K562 (cell line): ENCODE data around the gene PALLD. TPM values are rescaled to one million over a fixed set of nuclear protein-coding genes. Genes with fewer than 3 reads are reported as not detected.

Experiments
- ATAC-seq: fragments of 200-7000 bp; cut with Tn5 transposase; 3 replicates; pipeline ENCODE4 v1.9.1; 2020; ENCODE audit warnings: moderate library complexity
- BruUV-seq: library from RNA; stranded (reverse); fragments of 400-500 nt; replicated peaks from 2 replicates; lab custom pipeline; 2021; lab: Mats Ljungman, UMichigan
- CTCF ChIA-PET: fragments of 300-600 bp; formaldehyde crosslinking; extraction: SDS; loops from one replicate; lab custom pipeline; 2021; ENCODE audit warnings: low intra/inter-chr PET ratio; lab: Yijun Ruan, JAX
- POLR2A ChIA-PET: fragments of 300-600, 350-650 bp; sonication (Branson Sonifier 250); formaldehyde crosslinking; extraction: SDS; loops from one replicate; lab custom pipeline; 2021; ENCODE audit warnings: antibody characterized with exemption, inconsistent platforms; lab: Yijun Ruan, JAX
- DNase-seq, 4 experiments: peaks; one replicate each; pipeline versions ENCODE4 v3.0.0 to v3.0.0-alpha.2; 2011 to 2018; ENCODE audit warnings: low spot score in 3 of 4, mixed read lengths in 3 of 4; ENCODE audit errors: extremely low read depth in 1 of 4
- FAIRE-seq: peaks from 2 replicates; lab custom pipeline; 2011; peaks lifted over from hg19 to GRCh38; lab: Jason Lieb, UNC
- H2AFZ ChIP-seq: 2 replicates; pipeline ENCODE4 v1.6.0; 2011; ENCODE audit warnings: low read depth, low read length, control low read depth, inconsistent platforms
- H3K27ac ChIP-seq: fragments of 200-600 bp; 3 replicates; pipeline ENCODE4 v1.8.0; 2011; ENCODE audit warnings: low read depth, mild to moderate bottlenecking, control low read depth, inconsistent platforms, low read length, moderate library complexity, mixed read lengths; ENCODE audit errors: extremely low read depth
- H3K27me3 ChIP-seq, 2 experiments: fragments of 300-600 bp in 1 of 2; 2 replicates in 1 of 2; 3 replicates in 1 of 2; pipeline versions ENCODE4 v1.6.0 to v1.8.0; 2011; ENCODE audit warnings: inconsistent platforms in 2 of 2, low read length in 2 of 2, mild to moderate bottlenecking in 1 of 2, mixed read lengths in 1 of 2, moderate library complexity in 1 of 2; ENCODE audit not compliant: control insufficient read depth in 2 of 2, insufficient read depth in 2 of 2
- H3K36me3 ChIP-seq: fragments of 300-600 bp; 3 replicates; pipeline ENCODE4 v1.8.0; 2011; ENCODE audit warnings: mild to moderate bottlenecking, low read length, inconsistent platforms; ENCODE audit not compliant: control insufficient read depth, insufficient read depth
- H3K4me1 ChIP-seq, 2 experiments: fragments of 200-600 bp in 1 of 2; replicated peaks in 1 of 2; 2 replicates in 1 of 2; 3 replicates in 1 of 2; pipeline versions ENCODE4 v1.5.1 to v1.8.0; 2011; ENCODE audit warnings: inconsistent platforms in 2 of 2, low read length in 2 of 2, mild to moderate bottlenecking in 1 of 2, mixed read lengths in 1 of 2, moderate library complexity in 1 of 2; ENCODE audit not compliant: control insufficient read depth in 2 of 2, insufficient read depth in 2 of 2
- H3K4me2 ChIP-seq: 2 replicates; pipeline ENCODE4 v1.6.1; 2011; ENCODE audit warnings: low read length, control low read depth, inconsistent platforms, mixed read lengths; ENCODE audit not compliant: insufficient read depth
- H3K4me3 ChIP-seq: fragments of 200-600 bp; sonication (generic), shearing (Covaris generic); 2 replicates; pipeline ENCODE4 v1.5.1; 2016; ENCODE audit warnings: control low read depth, inconsistent platforms
- H3K79me2 ChIP-seq: fragments of 200-600 bp; 3 replicates; pipeline ENCODE4 v1.8.0; 2011; ENCODE audit warnings: low read length, inconsistent platforms; ENCODE audit not compliant: control insufficient read depth, insufficient read depth
- H3K9ac ChIP-seq, 2 experiments: 2 replicates each; pipeline versions ENCODE4 v1.6.0 to v1.6.1; 2011; ENCODE audit warnings: low read depth in 2 of 2, low read length in 2 of 2, control low read depth in 1 of 2, inconsistent platforms in 1 of 2, mild to moderate bottlenecking in 1 of 2, mixed read lengths in 1 of 2; ENCODE audit not compliant: insufficient read depth in 1 of 2
- H3K9me1 ChIP-seq: one replicate; pipeline ENCODE4 v1.6.0; 2011; ENCODE audit warnings: inconsistent platforms, mild to moderate bottlenecking, low read length, moderate library complexity; ENCODE audit not compliant: control insufficient read depth, insufficient read depth
- H3K9me3 ChIP-seq: replicated peaks from 2 replicates; pipeline ENCODE4 v1.5.1; 2011; ENCODE audit warnings: low read depth, low read length, inconsistent platforms; ENCODE audit not compliant: control insufficient read depth, insufficient read depth
- H4K20me1 ChIP-seq: replicated peaks from 2 replicates; pipeline ENCODE4 v1.6.1; 2011; ENCODE audit warnings: low read length, inconsistent platforms, mixed read lengths; ENCODE audit not compliant: control insufficient read depth, insufficient read depth
- CBFA2T2 ChIP-seq: fragments of 450-650 bp; conservative IDR thresholded peaks from 2 replicates; pipeline ENCODE4 v1.6.1; 2017; ENCODE audit warnings: mild to moderate bottlenecking
- E2F1 ChIP-seq: sonication (generic); formaldehyde crosslinking; IDR thresholded peaks from 2 replicates; pipeline ENCODE4 v1.8.1; 2023; ENCODE audit warnings: mild to moderate bottlenecking, missing genetic modification reagents, moderate library complexity
- FOXK1 ChIP-seq: sonication (generic); formaldehyde crosslinking; IDR thresholded peaks from 2 replicates; pipeline ENCODE4 v1.8.0; 2022; ENCODE audit warnings: missing genetic modification reagents, mild to moderate bottlenecking, borderline replicate concordance
- JUND ChIP-seq, 2 experiments: IDR thresholded peaks; 2 replicates in 1 of 2; 3 replicates in 1 of 2; pipeline ENCODE4 v1.6.1; 2011; ENCODE audit warnings: borderline replicate concordance in 2 of 2, low read depth in 2 of 2, low read length in 2 of 2, improper control_type of control experiment in 1 of 2, missing biosample characterization in 1 of 2, missing genetic modification characterization in 1 of 2, missing genetic modification reagents in 1 of 2
- KHSRP ChIP-seq: fragments of 450-650 bp; IDR thresholded peaks from 2 replicates; pipeline ENCODE4 v1.6.1; 2017
- KLF16 ChIP-seq: IDR thresholded peaks from 2 replicates; pipeline ENCODE4 v1.6.1; 2016; ENCODE audit warnings: antibody characterized with exemption
- NFYB ChIP-seq: IDR thresholded peaks from 2 replicates; pipeline ENCODE4 v1.6.1; 2011; ENCODE audit warnings: mild to moderate bottlenecking, moderate library complexity; ENCODE audit not compliant: insufficient read length; ENCODE audit errors: extremely low read depth
- NR3C1 ChIP-seq: sonication (generic); formaldehyde crosslinking; IDR thresholded peaks from 2 replicates; pipeline ENCODE4 v1.8.1; 2022; ENCODE audit warnings: missing genetic modification reagents
- PHB2 ChIP-seq: fragments of 450-650 bp; IDR thresholded peaks from 2 replicates; pipeline ENCODE4 v1.6.1; 2017; ENCODE audit warnings: low read depth
- PML ChIP-seq: IDR thresholded peaks from 2 replicates; pipeline ENCODE4 v1.6.1; 2012; ENCODE audit warnings: low read length, inconsistent platforms
- POLR2G ChIP-seq: fragments of 200-400 bp; formaldehyde crosslinking; IDR thresholded peaks from 2 replicates; pipeline ENCODE4 v1.6.1; 2017; ENCODE audit warnings: low read depth, mild to moderate bottlenecking, antibody characterized with exemption, low read length, moderate library complexity
- SMARCA4 ChIP-seq: fragments of 450-650 bp; IDR thresholded peaks from 2 replicates; pipeline ENCODE4 v1.6.1; 2016
- TARDBP ChIP-seq: fragments of 450-650 bp; IDR thresholded peaks from 2 replicates; pipeline ENCODE4 v1.6.1; 2016
- TEAD4 ChIP-seq, 2 experiments: sonication (generic) in 1 of 2; formaldehyde crosslinking in 1 of 2; IDR thresholded peaks; 2 replicates each; pipeline versions ENCODE4 v1.6.1 to v1.8.0; 2012 to 2022; ENCODE audit warnings: borderline replicate concordance in 1 of 2, inconsistent platforms in 1 of 2, low read length in 1 of 2, mild to moderate bottlenecking in 1 of 2, missing genetic modification reagents in 1 of 2
- TRIM25 ChIP-seq: fragments of 450-650 bp; IDR thresholded peaks from 2 replicates; pipeline ENCODE4 v1.7.0; 2016; ENCODE audit warnings: borderline replicate concordance
- ZFP36 ChIP-seq: fragments of 150-350 bp; IDR thresholded peaks from 2 replicates; pipeline ENCODE4 v1.6.1; 2018; ENCODE audit warnings: low read length, low read depth; ENCODE audit not compliant: partially characterized antibody
- ZNF3 ChIP-seq: fragments of 250-450 bp; sonication (Bioruptor Pico); IDR thresholded peaks from 2 replicates; pipeline ENCODE4 v1.5.0; 2021; ENCODE audit warnings: mild to moderate bottlenecking, moderate library complexity
- ZNF592 ChIP-seq: fragments of 450-650 bp; IDR thresholded peaks from 2 replicates; pipeline ENCODE4 v1.6.1; 2017; ENCODE audit warnings: antibody characterized with exemption, mild to moderate bottlenecking
- in situ Hi-C: fragments of 300-500 bp; cut with MboI; formaldehyde crosslinking; loops from 4 replicates; pipeline ENCODE4 v1.15.0; 2018; ENCODE audit warnings: inconsistent platforms, mixed read lengths
- intact Hi-C: fragments of 100-400 bp; cut with micrococcal nuclease; formaldehyde crosslinking; loops from 2 replicates; pipeline ENCODE4 v1.14.2; 2022
- polyA plus RNA-seq, 8 experiments: library from polyadenylated mRNA; depleted of rRNA in 4 of 8; stranded (reverse) in 5 of 8; unstranded in 3 of 8; fragments of >200 nt; fragmentation: Nextera tagmentation in 2 of 8; fragmentation: Illumina TruSeq in 1 of 8; extraction: Ambion mirVana in 2 of 8; extraction: Trizol in 1 of 8; gene quantifications; 2 replicates each; pipeline versions ENCODE4 v1.2.1 to v1.2.3, GENCODE V29; 2011 to 2014; ENCODE audit warnings: inconsistent platforms in 1 of 8, missing spikeins in 1 of 8
- total RNA-seq, 7 experiments: library from RNA; depleted of rRNA in 6 of 7; stranded (reverse); fragments of >200 nt in 6 of 7; fragmentation: Illumina TruSeq in 2 of 7; extraction: Trizol in 2 of 7; gene quantifications; 2 replicates each; pipeline versions ENCODE4 v1.2.1 to v1.2.3, GENCODE V29; 2011 to 2021; ENCODE audit warnings: low replicate concordance in 1 of 7

Gene PALLD
- total and polyA plus RNA-seq, 9 of the 15 experiments (the other 6 are each of a cell fraction or from before 2014, with no cell fraction given), result 0.01 to 0.35 (median 0.06) TPM; not detected in 3

- no peak overlapping the region for H3K27ac ChIP-seq
- no peak for TF ChIP-seq TEAD4 (IDR thresholded peaks at IDR 0.05; ENCODE audit: low read length)
- TF ChIP-seq TEAD4 (CRISPR knock-in tag; IDR thresholded peaks at IDR 0.05; ENCODE audit: borderline replicate concordance), result no peak
- TF ChIP-seq ZNF592, result no peak
- TF ChIP-seq POLR2G, result no peak
- TF ChIP-seq FOXK1 (CRISPR knock-in tag), result no peak
- no peak for TF ChIP-seq CBFA2T2
- TF ChIP-seq JUND (IDR thresholded peaks at IDR 0.05; ENCODE audit: borderline replicate concordance, low read depth, low read length), result no peak
- TF ChIP-seq JUND (tag; IDR thresholded peaks at IDR 0.05; ENCODE audit: borderline replicate concordance, low read depth, low read length), result no peak
- TF ChIP-seq E2F1 (CRISPR knock-in tag), result no peak
- TF ChIP-seq KHSRP, result no peak
- no peak for TF ChIP-seq ZFP36
- TF ChIP-seq TARDBP, result no peak
- TF ChIP-seq NR3C1 (CRISPR knock-in tag), result no peak
- TF ChIP-seq KLF16, result no peak
- no peak for TF ChIP-seq NFYB
- no peak for TF ChIP-seq PHB2
- no peak for TF ChIP-seq SMARCA4
- TF ChIP-seq PML, result no peak
- no peak for TF ChIP-seq ZNF3 (CRISPR knock-in tag)
- no peak for TF ChIP-seq TRIM25
- no peak for FAIRE-seq
- DNase-seq, result no peak
- POLR2A ChIA-PET, result no interaction called here
- no peaks in the 10 kb centered on the region for H3K9me1 ChIP-seq
- H3K36me3 ChIP-seq, result no peaks in the 10 kb centered on the region
- CTCF ChIA-PET, result no interaction called here
- H3K9ac ChIP-seq, result no peak overlapping the region
- in situ Hi-C loops, result no loop called here
- H3K9me3 ChIP-seq, result no peaks in the 10 kb centered on the region
- H3K27me3 ChIP-seq, result peaks cover 0 to 8% of the 10 kb centered on the region in 2 experiments; a peak in 2 of 5 replicates
- no peak overlapping the region for H2AFZ ChIP-seq
- no peaks in the 10 kb centered on the region for H3K4me1 ChIP-seq
- intact Hi-C loops, result no loop called here
- H4K20me1 ChIP-seq, result no peaks in the 10 kb centered on the region
- H3K4me3 ChIP-seq, result no peak overlapping the region
- no TSS peak for BruUV-seq
- no peak for ATAC-seq
- H3K4me2 ChIP-seq, result no peak overlapping the region
- H3K79me2 ChIP-seq, result no peaks in the 10 kb centered on the region
These were observed 344.8 kb downstream of the PALLD start for GRCh38 chr4:168841672-168842019.
